Measurements from ENCODE around the gene LDHA.

The LDHA gene

GRCh38 chr11:18394275-18394927 is at the start of gene LDHA:
Gene LDHA (plus strand): TSS chr11:18394563. CDS start chr11:18396843, 2,280 bp downstream.
- DNase-seq: peak; percentile 94

DNA sequence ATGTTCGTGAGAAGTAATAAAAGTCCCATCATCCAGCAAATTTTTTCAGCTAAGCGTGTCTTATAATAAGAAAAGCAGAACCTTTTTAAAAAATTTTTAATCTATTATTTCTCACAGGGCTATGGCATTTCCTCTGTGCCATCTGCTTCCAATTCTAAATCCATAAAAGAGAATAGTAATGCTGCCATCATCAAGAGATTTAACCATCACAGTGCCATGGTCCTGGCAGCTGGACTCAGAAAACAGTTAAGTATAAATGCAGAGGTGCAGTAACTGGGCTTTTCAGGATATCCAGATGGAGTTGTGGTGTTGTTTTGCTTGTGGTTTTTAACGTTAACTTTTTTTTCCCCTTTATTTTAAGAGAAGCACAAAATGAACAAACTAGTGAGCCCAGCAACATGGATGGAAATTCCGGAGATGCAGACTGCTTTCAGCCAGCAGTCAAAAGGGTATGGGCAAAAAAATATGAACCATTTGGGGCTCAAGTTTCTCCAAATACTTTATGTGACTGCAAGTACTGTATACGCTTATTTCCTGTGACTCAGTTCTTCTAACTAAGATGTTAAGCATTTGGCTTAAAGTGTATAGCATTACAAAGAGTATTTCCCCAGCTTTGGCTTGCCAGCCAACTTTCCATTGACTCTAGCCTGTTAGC is 46.8 kb upstream of the LDHA start:
- DNase-seq: no peak

- no peak for DNase-seq
Observed at GRCh38 chr11:18352581-18352980, 41.8 kb upstream of the LDHA start.

- DNase-seq: no peak
Observed at GRCh38 chr11:18358646-18359045, 35.7 kb upstream of the LDHA start.

DNA sequence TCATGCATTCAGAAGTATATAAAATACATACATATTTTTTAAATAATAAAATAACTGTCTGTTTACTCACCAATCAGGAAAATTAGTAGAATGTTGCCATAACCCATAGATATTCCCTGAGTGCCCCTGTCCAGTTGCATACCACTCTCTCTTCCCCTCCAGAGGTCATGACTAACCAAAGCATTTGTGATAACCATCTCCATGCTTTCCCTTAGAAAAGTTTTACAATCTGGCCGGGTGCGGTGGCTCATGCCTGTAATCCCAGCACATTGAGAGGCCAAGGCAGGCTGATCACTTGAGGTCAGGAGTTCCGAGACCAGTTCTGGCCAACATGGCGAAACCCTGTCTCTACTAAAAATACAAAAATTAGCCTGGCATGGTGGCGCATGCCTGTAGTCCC is 33.2 kb upstream of the LDHA start:
- DNase-seq: no peak

DNA sequence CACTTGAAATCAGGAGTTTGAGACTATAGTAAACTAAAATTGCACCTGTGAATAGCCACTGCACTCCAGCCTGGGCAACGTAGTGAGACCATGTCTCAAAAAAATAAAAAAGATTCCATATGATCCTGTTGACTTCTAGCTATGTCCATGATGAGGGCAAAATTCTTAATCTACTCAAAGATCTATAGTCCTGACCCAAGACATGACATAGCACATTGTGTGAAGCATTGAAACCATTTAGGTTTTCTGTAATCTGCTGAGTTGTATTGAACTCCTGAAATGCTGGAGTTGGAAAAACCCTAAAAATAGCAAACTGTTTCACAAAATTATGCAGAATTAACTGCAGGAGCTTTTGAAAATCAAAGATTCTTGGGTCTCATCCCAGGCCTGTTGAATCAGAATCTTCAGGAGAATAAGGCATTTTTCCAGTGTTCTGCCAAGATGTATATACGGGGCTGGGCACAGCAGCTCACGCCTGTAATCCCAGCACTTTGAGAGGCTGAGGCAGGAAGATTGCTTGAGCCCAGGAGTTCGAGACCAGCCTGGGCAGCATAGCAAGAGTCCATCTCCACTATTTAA is 29.8 kb upstream of the LDHA start:
- DNase-seq: no peak

GRCh38 chr11:18365741-18366140 is 28.6 kb upstream of the LDHA start:
- no peak for DNase-seq

- peak; percentile 12 for DNase-seq
Observed at GRCh38 chr11:18366286-18366685, 28.1 kb upstream of the LDHA start.

- no peak for DNase-seq
Observed at GRCh38 chr11:18367431-18367830, 26.9 kb upstream of the LDHA start.

- DNase-seq: no peak
Observed at GRCh38 chr11:18368221-18368620, 26.1 kb upstream of the LDHA start.

GRCh38 chr11:18369398-18369797 is 25.0 kb upstream of the LDHA start:
- no peak for DNase-seq

GRCh38 chr11:18371279-18371678 is 23.1 kb upstream of the LDHA start:
- no peak for DNase-seq

DNA sequence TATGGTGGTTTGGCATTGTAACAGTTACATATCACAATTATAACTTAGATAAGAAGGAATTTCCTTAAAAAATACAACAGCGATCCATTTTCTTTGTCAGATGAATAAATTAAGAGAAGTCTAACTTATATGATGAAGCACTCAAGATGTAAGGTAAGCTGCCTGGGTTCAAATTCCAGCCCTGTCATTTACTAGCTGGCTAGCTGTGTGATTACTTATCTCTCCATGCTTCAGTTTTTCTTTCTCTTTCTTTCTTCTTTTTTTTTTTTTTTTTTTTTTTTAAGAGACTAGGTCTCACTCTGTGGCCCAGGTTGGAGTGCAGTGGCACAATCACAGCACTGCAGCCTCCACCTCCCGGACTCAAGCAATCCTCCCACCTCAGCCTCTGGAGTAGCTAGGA is 22.2 kb upstream of the LDHA start:
- no peak for DNase-seq

- no peak for DNase-seq
Observed at GRCh38 chr11:18374956-18375355, 19.4 kb upstream of the LDHA start.

GRCh38 chr11:18375941-18376340 is 18.4 kb upstream of the LDHA start:
- no peak for DNase-seq

DNA sequence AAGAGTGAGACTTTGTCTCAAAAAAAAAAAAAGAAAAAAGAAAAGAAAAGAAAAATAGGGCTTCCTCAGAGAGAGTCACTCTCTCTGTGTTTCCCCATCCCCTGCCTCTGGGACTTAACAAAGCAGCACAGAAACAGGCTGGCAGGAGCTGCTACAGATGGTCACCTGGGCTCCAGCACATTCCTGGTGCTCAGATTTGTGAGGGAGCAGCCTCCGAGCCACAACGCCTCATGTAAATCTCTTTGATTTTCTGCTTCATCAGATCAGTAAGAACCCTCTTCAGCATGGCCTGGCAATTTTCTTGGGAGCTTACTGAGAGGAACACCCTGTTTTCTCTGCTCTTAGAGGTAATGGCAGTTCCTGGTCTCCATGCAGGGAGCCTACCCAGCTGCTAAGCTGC is 15.2 kb upstream of the LDHA start:
- DNase-seq: no peak

GRCh38 chr11:18383388-18384156 is 10.8 kb upstream of the LDHA start:
- peak; percentile 90 for DNase-seq

GRCh38 chr11:18384157-18384641 is 10.2 kb upstream of the LDHA start:
- peak; percentile 78 for DNase-seq

DNA sequence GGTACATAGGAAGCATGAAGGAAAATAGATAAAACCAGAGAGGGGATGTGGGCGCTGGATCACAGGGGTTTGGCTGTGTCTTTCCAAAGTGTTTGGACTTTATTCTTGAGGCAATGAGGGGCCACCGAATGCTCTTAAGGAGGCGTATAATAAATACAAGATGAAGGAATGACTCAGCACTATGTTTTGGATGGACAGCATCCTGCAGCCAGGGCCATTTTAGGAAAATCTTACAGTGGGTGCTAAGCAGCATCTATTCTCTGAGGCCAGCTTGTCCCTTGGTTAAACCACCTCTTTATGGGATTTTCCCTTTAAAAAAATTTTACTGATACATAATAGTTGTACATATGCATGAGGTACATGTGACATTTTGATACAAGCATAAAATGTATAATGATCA is 4.3 kb upstream of the LDHA start:
- DNase-seq: no peak

GRCh38 chr11:18392434-18393321 is 1.7 kb upstream of the LDHA start:
- DNase-seq: no peak

GRCh38 chr11:18393581-18394274 is 635 bp upstream of the LDHA start:
- DNase-seq: peak; percentile 40

Measured in MV-4-11 (cell line).